PC-3 (cell line): Measurements from ENCODE around the gene NOTO.

ENCODE experiments used
- EZH2 ChIP-seq: fragments of 300-600 bp; sonication (generic); IDR thresholded peaks from one replicate; pipeline ENCODE4 v1.6.1; 2017; ENCODE audit warnings: antibody characterized with exemption, mild to moderate bottlenecking, low read length; ENCODE audit not compliant: unreplicated experiment
- EZH2phosphoT487 ChIP-seq: fragments of 300-600 bp; sonication (generic); IDR thresholded peaks from 2 replicates; pipeline ENCODE4 v1.6.1; 2018; ENCODE audit warnings: mild to moderate bottlenecking, antibody characterized with exemption, low read length, borderline replicate concordance

DNA sequence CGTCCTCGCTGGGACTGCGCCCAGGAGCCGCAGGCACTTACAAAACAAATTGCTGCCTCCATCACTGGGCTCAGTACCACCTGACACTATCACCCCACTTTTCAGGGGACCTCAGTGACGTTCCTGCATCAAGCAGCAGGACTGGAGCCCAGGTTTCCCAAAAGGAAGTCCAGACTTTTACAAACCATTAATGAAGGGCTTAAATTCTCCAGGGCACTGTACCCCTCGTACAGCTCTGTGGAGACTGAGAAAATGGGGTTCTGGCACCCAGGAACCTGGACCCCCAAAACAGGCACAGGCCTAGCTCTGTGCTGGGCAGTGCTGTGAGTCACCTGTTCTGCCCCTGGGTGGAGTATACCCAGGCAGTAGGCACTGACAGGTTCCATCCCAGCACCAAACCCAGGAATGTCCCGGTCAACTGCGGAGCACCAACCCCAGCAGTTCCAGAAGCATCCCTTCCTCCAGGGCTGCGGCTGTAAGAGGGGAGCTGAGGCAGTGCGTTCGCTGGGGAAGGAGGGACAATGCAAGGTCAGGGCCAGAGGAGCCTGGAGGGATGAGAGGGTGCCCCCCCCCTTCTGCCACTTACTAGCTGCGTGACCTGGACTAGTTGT, 24.6 kb upstream of the NOTO start:
- TF ChIP-seq EZH2phosphoT487: no peak
- no peak for TF ChIP-seq EZH2
